ENCODE results near the gene AGO1.
A peak's percentile ranks its signal among the peaks of the same experiment; 100 is the strongest.
"Not testable (repeated sequence)": the region's sequence is repeated elsewhere in the genome, so short reads cannot be mapped to it uniquely, and the experiment has no call there.

AGO1 gene

GRCh38 chr1:35882945-35883634 lies at the start of gene AGO1:
Gene AGO1, plus strand, starts transcription at chr1:35883209. Its CDS starts 213 bp downstream, at chr1:35883422.
- FAIRE-seq = no peak

- FAIRE-seq = no peak
Observed at GRCh38 chr1:35833395-35833794, 49.6 kb upstream of the AGO1 start.

GRCh38 chr1:35834218-35834617 lies 48.8 kb upstream of the AGO1 start:
- FAIRE-seq = no peak

- FAIRE-seq = no peak
Observed at GRCh38 chr1:35835398-35835797, 47.6 kb upstream of the AGO1 start.

- no peak for FAIRE-seq
Observed at GRCh38 chr1:35836734-35837133, 46.3 kb upstream of the AGO1 start.

- no peak for FAIRE-seq
Observed at GRCh38 chr1:35838693-35839245, 44.2 kb upstream of the AGO1 start.

DNA sequence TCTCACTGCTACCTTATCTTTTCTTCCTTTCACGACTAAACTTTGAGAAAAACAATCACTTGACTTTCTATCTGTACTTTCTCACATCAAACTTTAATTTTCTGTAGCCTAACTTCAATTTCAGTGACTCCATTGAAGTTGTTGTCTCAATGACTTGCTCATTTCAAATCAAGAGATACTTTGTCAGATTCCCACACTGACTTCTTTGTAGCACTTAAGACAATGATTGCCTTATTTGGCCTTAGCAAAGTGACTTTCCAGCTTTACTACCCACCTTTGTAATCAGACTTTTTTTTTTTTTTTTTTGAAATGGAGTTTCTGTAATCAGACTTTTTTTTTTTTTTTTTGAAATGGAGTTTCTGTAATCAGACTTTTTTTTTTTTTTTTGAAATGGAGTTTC lies 38.2 kb upstream of the AGO1 start:
- FAIRE-seq = no peak

GRCh38 chr1:35845766-35846165 lies 37.2 kb upstream of the AGO1 start:
- FAIRE-seq = no peak

- FAIRE-seq = no peak
Observed at GRCh38 chr1:35847935-35848565, 35.0 kb upstream of the AGO1 start.

- no peak for FAIRE-seq
Observed at GRCh38 chr1:35850051-35850450, 33.0 kb upstream of the AGO1 start.

GRCh38 chr1:35850716-35851115 lies 32.3 kb upstream of the AGO1 start:
- no peak for FAIRE-seq

DNA sequence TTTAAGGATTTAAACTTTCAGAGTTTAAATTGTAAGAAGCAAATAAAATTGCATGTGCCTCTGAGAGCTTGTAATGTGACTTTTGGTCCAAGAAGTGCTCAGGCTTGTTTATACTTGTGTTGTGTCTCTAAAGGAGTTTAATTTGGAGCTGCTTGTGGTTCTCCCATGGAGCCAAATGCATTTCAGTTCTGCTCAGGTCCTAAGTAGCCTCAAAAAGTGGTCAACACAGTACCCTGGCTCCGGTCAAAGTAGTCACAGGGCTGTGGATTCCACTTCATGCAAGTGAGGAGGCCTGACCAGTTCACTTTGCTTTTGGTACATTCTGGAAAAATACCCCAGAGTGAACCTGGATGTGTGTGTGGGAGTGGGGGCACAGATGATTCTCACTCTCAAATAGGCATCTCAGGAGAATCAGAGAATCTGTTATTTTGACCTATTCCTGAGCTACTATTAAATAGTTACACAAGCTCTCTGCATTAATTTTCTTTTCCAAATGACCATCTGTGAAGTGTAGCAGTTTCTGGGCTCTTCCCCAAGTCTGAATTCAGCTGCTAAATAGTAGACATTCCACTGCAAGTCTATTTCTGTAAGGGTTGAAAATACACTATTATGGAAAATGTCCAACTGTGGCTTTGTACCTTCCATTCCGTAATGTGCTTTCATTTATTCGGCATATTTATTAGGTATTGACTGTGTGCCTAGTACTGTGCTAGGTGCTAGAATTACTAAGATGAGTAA lies 31.7 kb upstream of the AGO1 start:
- FAIRE-seq = peak; percentile 51

DNA sequence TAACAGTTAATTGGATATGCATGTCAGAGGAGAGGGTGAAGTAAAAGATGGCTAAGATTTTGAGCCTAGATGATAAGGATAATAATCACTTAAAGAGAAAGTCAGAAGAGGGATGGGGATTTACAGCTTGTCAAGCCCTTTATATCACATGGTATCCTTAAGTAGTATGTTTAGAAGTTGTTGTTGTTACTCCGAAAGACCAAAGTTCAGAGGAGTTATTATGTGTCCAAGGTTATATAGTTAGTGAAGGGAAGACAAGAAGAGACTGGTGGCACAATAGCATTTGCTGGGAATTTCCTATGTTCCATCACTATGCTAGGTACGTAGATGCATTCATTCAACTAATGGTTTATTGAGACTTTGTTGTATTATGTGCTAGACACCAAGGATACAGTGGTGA lies 30.8 kb upstream of the AGO1 start:
- no peak for FAIRE-seq

DNA sequence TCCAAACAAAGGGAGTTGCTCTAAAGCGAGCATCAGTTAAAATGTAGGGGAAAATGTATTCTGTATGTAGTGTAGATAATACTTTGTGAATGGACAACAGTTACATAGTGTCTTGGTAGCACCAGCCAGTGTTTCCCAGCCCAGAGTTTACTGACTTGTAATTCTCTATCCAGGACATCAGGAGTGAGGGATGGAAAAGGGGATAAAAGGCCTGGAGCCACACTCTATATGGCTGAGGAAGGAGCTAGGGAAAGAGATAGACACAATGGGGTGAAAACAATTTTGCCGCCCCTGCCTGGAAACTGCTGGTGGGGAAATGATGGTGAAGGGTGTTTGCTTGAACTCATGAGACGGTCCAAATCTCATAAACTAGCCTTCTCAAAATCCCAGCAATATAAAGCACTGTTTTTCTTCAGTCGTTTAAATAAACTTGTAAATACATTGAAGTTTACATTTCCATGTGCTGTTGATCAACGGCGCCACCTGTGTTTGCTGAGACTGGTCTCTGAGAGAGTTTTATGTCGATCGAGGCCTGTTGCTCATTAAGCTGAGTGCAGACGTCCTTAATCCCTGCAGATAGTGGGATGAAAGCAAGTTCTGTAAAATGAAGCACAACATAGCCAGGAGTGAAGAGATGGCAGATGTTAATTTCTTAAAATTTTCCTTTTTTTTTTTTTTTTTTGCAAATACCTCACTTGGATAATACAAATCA lies 27.9 kb upstream of the AGO1 start:
- FAIRE-seq = no peak

- FAIRE-seq = no peak
Observed at GRCh38 chr1:35856964-35857363, 26.0 kb upstream of the AGO1 start.

DNA sequence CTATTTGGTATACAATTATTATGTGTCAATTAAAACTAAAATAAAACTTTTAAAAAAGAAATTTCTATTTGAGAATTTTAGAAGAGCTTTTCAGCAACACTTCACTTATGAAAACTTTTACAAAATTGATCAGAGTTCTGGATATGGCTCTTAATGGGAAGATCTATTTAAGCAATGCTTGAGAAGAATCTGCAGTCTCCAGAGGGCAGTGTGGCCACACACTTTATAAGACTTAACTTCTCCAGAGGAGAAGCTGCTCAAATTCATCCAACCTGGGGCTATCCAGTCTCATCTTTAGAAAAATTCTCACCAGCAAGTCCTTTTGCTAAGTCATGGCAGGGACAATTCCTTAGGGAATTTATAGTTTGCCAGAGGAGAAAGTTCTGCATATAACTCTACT lies 25.2 kb upstream of the AGO1 start:
- FAIRE-seq = no peak

- FAIRE-seq = no peak
Observed at GRCh38 chr1:35860696-35861095, 22.3 kb upstream of the AGO1 start.

GRCh38 chr1:35863136-35863535 lies 19.9 kb upstream of the AGO1 start:
- FAIRE-seq = no peak

DNA sequence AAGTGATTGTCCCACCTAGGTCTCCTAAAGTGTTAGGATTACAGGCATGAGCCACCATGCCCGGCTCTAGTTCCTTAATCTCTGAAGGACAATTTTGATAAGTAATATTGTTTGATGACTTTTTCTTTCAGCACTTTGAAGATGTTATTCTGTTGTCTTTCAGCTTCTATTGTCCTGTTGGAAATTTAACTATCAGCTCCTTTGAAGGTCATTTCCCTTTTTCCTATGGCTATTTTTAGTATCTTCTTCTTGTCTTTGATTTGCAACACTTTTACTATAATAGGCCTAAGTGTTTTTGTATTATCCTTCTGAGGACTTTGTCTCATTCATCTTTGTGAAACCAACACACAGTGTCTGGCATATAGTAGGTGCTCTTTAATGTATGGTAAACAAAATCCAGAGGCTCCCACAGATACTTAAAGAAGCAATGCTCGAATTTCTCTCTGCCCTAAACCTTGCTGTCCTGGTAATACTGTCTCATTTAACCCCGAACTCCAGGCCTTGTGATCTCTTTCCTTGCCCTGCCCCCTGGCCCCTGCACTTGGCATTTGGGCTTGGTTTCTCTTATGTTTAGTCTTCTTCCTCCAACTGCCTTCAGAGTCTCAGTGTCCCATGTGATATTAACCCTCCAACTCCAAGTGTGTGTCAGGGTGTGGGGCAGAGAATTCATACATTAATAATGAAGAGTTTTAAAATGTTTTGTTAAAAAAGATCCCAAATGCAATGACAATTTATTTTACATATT lies 19.0 kb upstream of the AGO1 start:
- FAIRE-seq = no peak

- FAIRE-seq = no peak
Observed at GRCh38 chr1:35864813-35865212, 18.2 kb upstream of the AGO1 start.

DNA sequence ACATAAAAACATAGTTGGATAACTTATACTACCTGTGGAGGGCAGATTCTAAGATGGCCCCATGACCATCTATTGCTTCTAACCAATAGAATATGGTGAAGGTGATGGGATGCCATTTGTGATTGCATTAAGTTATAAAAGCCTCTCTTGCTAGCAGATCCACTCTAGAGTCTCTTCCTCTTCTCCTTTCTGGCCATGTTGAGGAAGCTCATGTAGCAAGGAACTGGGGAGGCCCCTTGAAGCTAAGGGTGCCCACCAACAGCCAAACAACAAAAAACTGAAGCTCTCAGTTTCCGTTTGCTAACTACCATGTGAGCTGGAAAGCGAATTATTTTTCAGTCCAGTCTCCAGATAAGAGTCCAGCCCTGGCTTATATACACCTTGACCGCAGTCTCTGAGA lies 16.0 kb upstream of the AGO1 start:
- no peak for FAIRE-seq

DNA sequence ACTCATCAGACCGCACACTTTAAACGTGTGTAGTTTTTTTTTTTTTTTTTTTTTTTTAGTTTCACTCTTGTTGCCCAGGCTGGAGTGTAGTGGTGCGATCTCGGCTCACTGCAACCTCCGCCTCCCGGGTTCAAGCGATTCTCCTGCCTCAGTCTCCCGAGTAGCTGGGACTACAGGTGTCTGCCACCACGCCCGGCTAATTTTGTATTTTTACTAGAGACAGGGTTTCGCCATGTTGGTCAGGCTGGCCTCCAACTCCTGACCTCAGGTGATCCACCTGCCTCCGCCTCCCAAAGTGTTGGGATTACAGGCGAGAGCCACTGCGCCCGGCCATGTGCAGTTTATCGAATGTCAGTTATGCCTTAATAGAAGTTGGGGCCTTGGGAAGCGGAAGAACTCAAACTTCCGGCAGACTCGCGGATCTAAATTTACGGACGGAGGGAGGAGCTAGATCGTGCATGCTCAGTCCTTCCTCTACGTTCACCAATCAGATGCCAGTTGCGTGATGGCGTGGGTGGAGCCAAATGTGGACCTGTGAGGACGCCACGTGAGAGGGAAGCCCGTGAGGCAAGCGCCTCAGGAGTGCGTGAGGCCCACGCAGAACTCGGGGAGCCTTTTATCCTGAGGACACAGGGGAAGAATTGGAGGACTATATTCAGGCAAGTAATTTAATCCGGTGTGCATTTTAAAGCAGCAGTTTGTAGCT lies 13.6 kb upstream of the AGO1 start:
- FAIRE-seq = not testable (repeated sequence)

Measured in endometrium (tissue), 2 donors.